Measurements from ENCODE around the gene RIT2.

Gene RIT2

GRCh38 chr18:42824178-42824577, 291.3 kb downstream of the RIT2 start:
- Histone ChIP-seq H3K4me1 (ENCODE audit: low read length) (no peaks in the 10 kb centered on the region), H4K20me1 (ENCODE audit: insufficient read depth, low read length) (no peaks in the 10 kb centered on the region), H3K79me2 (ENCODE audit: low read length) (no peaks in the 10 kb centered on the region), H3K9ac (ENCODE audit: low read length) (no peak overlapping the region), H3K27ac (ENCODE audit: low read length) (no peak overlapping the region), H3K4me2 (ENCODE audit: low read depth, low read length) (no peak overlapping the region), H3K4me3 (ENCODE audit: low read length) (no peak overlapping the region), H3K9me3 (replicated peaks; ENCODE audit: insufficient read depth, low read length) (no peaks in the 10 kb centered on the region), H2AFZ (ENCODE audit: low read length) (no peak overlapping the region), H3K36me3 (replicated peaks; ENCODE audit: insufficient read depth, low read length) (no peaks in the 10 kb centered on the region), H3F3A (ENCODE audit: insufficient read depth, low read length) (no peaks in the 10 kb centered on the region), H3K27me3 (replicated peaks; ENCODE audit: insufficient read depth, low read length) (no peaks in the 10 kb centered on the region), H3K9me2 (replicated peaks; ENCODE audit: insufficient read depth, low read length) (no peaks in the 10 kb centered on the region)
- TF ChIP-seq EZH2 (optimal IDR thresholded peaks at IDR 0.05; ENCODE audit: low read depth, low read length) (no peak), CTCF (IDR thresholded peaks at IDR 0.05; ENCODE audit: low read length) (no peak), EZH2phosphoT487 (IDR thresholded peaks at IDR 0.05; ENCODE audit: low read length) (no peak)
- DNase-seq: no peak

- no peaks in the 10 kb centered on the region for H3K9me3 ChIP-seq (replicated peaks; ENCODE audit: insufficient read depth, low read length)
- H3K4me3 ChIP-seq (ENCODE audit: low read length): no peak overlapping the region
- no peaks in the 10 kb centered on the region for H3K4me1 ChIP-seq (ENCODE audit: low read length)
- H2AFZ ChIP-seq (ENCODE audit: low read length): no peak overlapping the region
- H3K4me2 ChIP-seq (ENCODE audit: low read depth, low read length): no peak overlapping the region
- H3K9ac ChIP-seq (ENCODE audit: low read length): no peak overlapping the region
- H3F3A ChIP-seq (ENCODE audit: insufficient read depth, low read length): no peaks in the 10 kb centered on the region
- no peaks in the 10 kb centered on the region for H3K79me2 ChIP-seq (ENCODE audit: low read length)
- no peaks in the 10 kb centered on the region for H3K27me3 ChIP-seq (replicated peaks; ENCODE audit: insufficient read depth, low read length)
- no peak for TF ChIP-seq CTCF (IDR thresholded peaks at IDR 0.05; ENCODE audit: low read length)
- no peak for TF ChIP-seq EZH2 (optimal IDR thresholded peaks at IDR 0.05; ENCODE audit: low read depth, low read length)
- no peak for TF ChIP-seq EZH2phosphoT487 (IDR thresholded peaks at IDR 0.05; ENCODE audit: low read length)
- no peak for DNase-seq
- no peak overlapping the region for H3K27ac ChIP-seq (ENCODE audit: low read length)
- H4K20me1 ChIP-seq (ENCODE audit: insufficient read depth, low read length): no peaks in the 10 kb centered on the region
- H3K36me3 ChIP-seq (replicated peaks; ENCODE audit: insufficient read depth, low read length): no peaks in the 10 kb centered on the region
- H3K9me2 ChIP-seq (replicated peaks; ENCODE audit: insufficient read depth, low read length): no peaks in the 10 kb centered on the region
Observed at GRCh38 chr18:42822711-42823110, 292.8 kb downstream of the RIT2 start.

GRCh38 chr18:42821492-42821891, 294.0 kb downstream of the RIT2 start:
- Histone ChIP-seq H3K36me3 (replicated peaks; ENCODE audit: insufficient read depth, low read length) (no peaks in the 10 kb centered on the region), H4K20me1 (ENCODE audit: insufficient read depth, low read length) (no peaks in the 10 kb centered on the region), H3K9me2 (replicated peaks; ENCODE audit: insufficient read depth, low read length) (no peaks in the 10 kb centered on the region), H3K4me1 (ENCODE audit: low read length) (no peaks in the 10 kb centered on the region), H3K9ac (ENCODE audit: low read length) (no peak overlapping the region), H3K9me3 (replicated peaks; ENCODE audit: insufficient read depth, low read length) (no peaks in the 10 kb centered on the region), H3F3A (ENCODE audit: insufficient read depth, low read length) (no peaks in the 10 kb centered on the region), H3K27ac (ENCODE audit: low read length) (no peak overlapping the region), H3K79me2 (ENCODE audit: low read length) (no peaks in the 10 kb centered on the region), H2AFZ (ENCODE audit: low read length) (no peak overlapping the region), H3K4me3 (ENCODE audit: low read length) (no peak overlapping the region), H3K27me3 (replicated peaks; ENCODE audit: insufficient read depth, low read length) (no peaks in the 10 kb centered on the region), H3K4me2 (ENCODE audit: low read depth, low read length) (no peak overlapping the region)
- DNase-seq: no peak
- TF ChIP-seq EZH2phosphoT487 (IDR thresholded peaks at IDR 0.05; ENCODE audit: low read length) (no peak), CTCF (IDR thresholded peaks at IDR 0.05; ENCODE audit: low read length) (no peak), EZH2 (optimal IDR thresholded peaks at IDR 0.05; ENCODE audit: low read depth, low read length) (no peak)
